Vagina (tissue), 2 donors: ENCODE measurements around the gene TRIM44.

ENCODE experiments used
- CTCF ChIP-seq, 3 experiments: fragments of 450-650 bp in 2 of 3; fragments of 200-600 bp in 1 of 3; sonication (generic) in 1 of 3; IDR thresholded peaks; one replicate each; pipeline ENCODE4 v1.5.1; 2017 to 2019; ENCODE audit warnings: antibody characterized with exemption in 3 of 3, mild to moderate bottlenecking in 2 of 3, moderate library complexity in 2 of 3
- POLR2A ChIP-seq, 2 donors: fragments of 450-650 bp; IDR thresholded peaks; one replicate each; pipeline ENCODE4 v1.6.1; 2017; ENCODE audit warnings: antibody characterized with exemption in 2 of 2, mild to moderate bottlenecking in 2 of 2, moderate library complexity in 2 of 2

- TF ChIP-seq CTCF (IDR thresholded peaks at IDR 0.05), result no peak
- no peak for TF ChIP-seq POLR2A (IDR thresholded peaks at IDR 0.05)
Measured at GRCh38 chr11:35629914-35630313, 32.7 kb upstream of the TRIM44 start.
